ENCODE data around the gene PDILT. TPM values are rescaled to one million over a fixed set of nuclear protein-coding genes. Genes with fewer than 3 reads are reported as not detected.

PDILT gene
- total RNA-seq, 1 experiment from 2014 or later = not detected

- Histone ChIP-seq H3T11ph (ENCODE audit: low read length) (no peak overlapping the region), H3K14ac (ENCODE audit: insufficient read depth, low read length) (no peak overlapping the region), H3K23me2 (ENCODE audit: insufficient read length, low read depth, low read length, poor library complexity, severe bottlenecking) (no peaks in the 10 kb centered on the region), H4K20me1 (ENCODE audit: control insufficient read depth, insufficient read depth, insufficient read length) (no peaks in the 10 kb centered on the region), H3K4ac (ENCODE audit: low read depth, low read length) (no peak overlapping the region), H4K91ac (ENCODE audit: insufficient read length, low read depth, low read length) (no peak overlapping the region), H2BK12ac (ENCODE audit: insufficient read length, low read depth, low read length) (no peak overlapping the region), H3K9ac (ENCODE audit: extremely low read depth, insufficient read length, low read length) (no peak overlapping the region), H3K23ac (ENCODE audit: insufficient read length, low read depth, low read length) (no peak overlapping the region), H2AK5ac (ENCODE audit: insufficient read length, low read length) (no peak overlapping the region), H2BK120ac (ENCODE audit: low read depth, low read length, poor library complexity, severe bottlenecking) (no peak overlapping the region), H3K56ac (ENCODE audit: insufficient read length, low read depth, low read length) (no peak overlapping the region), H3K4me2 (ENCODE audit: insufficient read depth, insufficient read length, low read length) (no peak overlapping the region), H3K18ac (ENCODE audit: insufficient read length, low read depth, low read length) (no peak overlapping the region), H3K79me2 (ENCODE audit: insufficient read depth, low read length) (0 out of 2 replicates have a peak, but pooled peaks cover 2% of the 10 kb centered on the region), H3K27ac (ENCODE audit: insufficient read length, low read depth, low read length) (no peak overlapping the region), H4K8ac (replicated peaks; ENCODE audit: insufficient read length, low read depth, low read length) (no peak overlapping the region), H3K9me3 (ENCODE audit: control insufficient read depth, low read depth, low read length) (no peaks in the 10 kb centered on the region), H3K27me3 (ENCODE audit: insufficient read depth, low read length) (no peaks in the 10 kb centered on the region), H2BK15ac (ENCODE audit: low read depth, low read length) (no peak overlapping the region), H2AFZ (ENCODE audit: low read length) (no peak overlapping the region), H3K4me1 (ENCODE audit: insufficient read depth, low read length) (no peaks in the 10 kb centered on the region), H2BK5ac (ENCODE audit: insufficient read length, low read length) (no peak overlapping the region), H3K79me1 (ENCODE audit: insufficient read depth, low read depth, low read length, poor library complexity, severe bottlenecking) (no peaks in the 10 kb centered on the region), H2BK20ac (ENCODE audit: low read depth, low read length, poor library complexity, severe bottlenecking) (no peak overlapping the region), H4K5ac (ENCODE audit: insufficient read length, low read depth, low read length) (no peak overlapping the region)
- Mint-ChIP-seq H3K4me1 (peaks cover 2 to 5% of the 10 kb centered on the region in 2 experiments; a peak in 1 of 4 replicates), H3K36me3 (ENCODE audit: insufficient read depth in 1 of 3, low read depth in 3 of 3) (no peaks in the 10 kb centered on the region), H3K27ac (no peak overlapping the region), H3K4me3 (no peak overlapping the region), H3K9me3 (no peaks in the 10 kb centered on the region; a peak in 1 of 5 replicates), H3K27me3 (ENCODE audit: low read depth) (peaks cover 3% of the 10 kb centered on the region)
- no peak for DNase-seq
- no peak for TF ChIP-seq CTCF (conservative IDR thresholded peaks at IDR 0.05)
- no CpG with 5 or more reads among the region's 5 CpGs for WGBS (ENCODE audit: extremely low coverage, insufficient read length, low lambda C conversion rate)
Measured at GRCh38 chr16:20331635-20332034, 72.9 kb downstream of the PDILT start.

Data from H9 (cell line).